K562 (cell line): ENCODE data around the gene DAPP1. TPM values are rescaled to one million over a fixed set of nuclear protein-coding genes. Genes with fewer than 3 reads are reported as not detected.

ENCODE experiments used
- ATAC-seq: fragments of 200-7000 bp; cut with Tn5 transposase; 3 replicates; pipeline ENCODE4 v1.9.1; 2020; ENCODE audit warnings: moderate library complexity
- BruUV-seq: library from RNA; stranded (reverse); fragments of 400-500 nt; replicated peaks from 2 replicates; lab custom pipeline; 2021; lab: Mats Ljungman, UMichigan
- CTCF ChIA-PET: fragments of 300-600 bp; formaldehyde crosslinking; extraction: SDS; loops from one replicate; lab custom pipeline; 2021; ENCODE audit warnings: low intra/inter-chr PET ratio; lab: Yijun Ruan, JAX
- POLR2A ChIA-PET: fragments of 300-600, 350-650 bp; sonication (Branson Sonifier 250); formaldehyde crosslinking; extraction: SDS; loops from one replicate; lab custom pipeline; 2021; ENCODE audit warnings: antibody characterized with exemption, inconsistent platforms; lab: Yijun Ruan, JAX
- DNase-seq, 4 experiments: peaks; one replicate each; pipeline versions ENCODE4 v3.0.0 to v3.0.0-alpha.2; 2011 to 2018; ENCODE audit warnings: low spot score in 3 of 4, mixed read lengths in 3 of 4; ENCODE audit errors: extremely low read depth in 1 of 4
- FAIRE-seq: peaks from 2 replicates; lab custom pipeline; 2011; peaks lifted over from hg19 to GRCh38; lab: Jason Lieb, UNC
- H2AFZ ChIP-seq: 2 replicates; pipeline ENCODE4 v1.6.0; 2011; ENCODE audit warnings: low read depth, low read length, control low read depth, inconsistent platforms
- H3K27ac ChIP-seq: fragments of 200-600 bp; 3 replicates; pipeline ENCODE4 v1.8.0; 2011; ENCODE audit warnings: low read depth, mild to moderate bottlenecking, control low read depth, inconsistent platforms, low read length, moderate library complexity, mixed read lengths; ENCODE audit errors: extremely low read depth
- H3K27me3 ChIP-seq, 2 experiments: fragments of 300-600 bp in 1 of 2; 2 replicates in 1 of 2; 3 replicates in 1 of 2; pipeline versions ENCODE4 v1.6.0 to v1.8.0; 2011; ENCODE audit warnings: inconsistent platforms in 2 of 2, low read length in 2 of 2, mild to moderate bottlenecking in 1 of 2, mixed read lengths in 1 of 2, moderate library complexity in 1 of 2; ENCODE audit not compliant: control insufficient read depth in 2 of 2, insufficient read depth in 2 of 2
- H3K36me3 ChIP-seq: fragments of 300-600 bp; 3 replicates; pipeline ENCODE4 v1.8.0; 2011; ENCODE audit warnings: mild to moderate bottlenecking, low read length, inconsistent platforms; ENCODE audit not compliant: control insufficient read depth, insufficient read depth
- H3K4me1 ChIP-seq, 2 experiments: fragments of 200-600 bp in 1 of 2; replicated peaks in 1 of 2; 2 replicates in 1 of 2; 3 replicates in 1 of 2; pipeline versions ENCODE4 v1.5.1 to v1.8.0; 2011; ENCODE audit warnings: inconsistent platforms in 2 of 2, low read length in 2 of 2, mild to moderate bottlenecking in 1 of 2, mixed read lengths in 1 of 2, moderate library complexity in 1 of 2; ENCODE audit not compliant: control insufficient read depth in 2 of 2, insufficient read depth in 2 of 2
- H3K4me2 ChIP-seq: 2 replicates; pipeline ENCODE4 v1.6.1; 2011; ENCODE audit warnings: low read length, control low read depth, inconsistent platforms, mixed read lengths; ENCODE audit not compliant: insufficient read depth
- H3K4me3 ChIP-seq: fragments of 200-600 bp; sonication (generic), shearing (Covaris generic); 2 replicates; pipeline ENCODE4 v1.5.1; 2016; ENCODE audit warnings: control low read depth, inconsistent platforms
- H3K79me2 ChIP-seq: fragments of 200-600 bp; 3 replicates; pipeline ENCODE4 v1.8.0; 2011; ENCODE audit warnings: low read length, inconsistent platforms; ENCODE audit not compliant: control insufficient read depth, insufficient read depth
- H3K9ac ChIP-seq, 2 experiments: 2 replicates each; pipeline versions ENCODE4 v1.6.0 to v1.6.1; 2011; ENCODE audit warnings: low read depth in 2 of 2, low read length in 2 of 2, control low read depth in 1 of 2, inconsistent platforms in 1 of 2, mild to moderate bottlenecking in 1 of 2, mixed read lengths in 1 of 2; ENCODE audit not compliant: insufficient read depth in 1 of 2
- H3K9me1 ChIP-seq: one replicate; pipeline ENCODE4 v1.6.0; 2011; ENCODE audit warnings: inconsistent platforms, mild to moderate bottlenecking, low read length, moderate library complexity; ENCODE audit not compliant: control insufficient read depth, insufficient read depth
- H3K9me3 ChIP-seq: replicated peaks from 2 replicates; pipeline ENCODE4 v1.5.1; 2011; ENCODE audit warnings: low read depth, low read length, inconsistent platforms; ENCODE audit not compliant: control insufficient read depth, insufficient read depth
- H4K20me1 ChIP-seq: replicated peaks from 2 replicates; pipeline ENCODE4 v1.6.1; 2011; ENCODE audit warnings: low read length, inconsistent platforms, mixed read lengths; ENCODE audit not compliant: control insufficient read depth, insufficient read depth
- CCNT2 ChIP-seq: IDR thresholded peaks from 2 replicates; pipeline ENCODE4 v1.6.1; 2011; ENCODE audit warnings: borderline replicate concordance, low read depth, mild to moderate bottlenecking, moderate library complexity, mixed read lengths, low read length; ENCODE audit not compliant: insufficient read length; ENCODE audit errors: extremely low read depth
- DMBX1 ChIP-seq: fragments of 250-450 bp; sonication (Bioruptor Pico); IDR thresholded peaks from 2 replicates; pipeline ENCODE4 v1.8.0; 2022; ENCODE audit warnings: inconsistent platforms, mild to moderate bottlenecking, moderate library complexity, borderline replicate concordance
- DNMT1 ChIP-seq: fragments of 450-650 bp; IDR thresholded peaks from 2 replicates; pipeline ENCODE4 v1.6.1; 2016; ENCODE audit warnings: antibody characterized with exemption, mild to moderate bottlenecking
- HMG20B ChIP-seq: fragments of 250-450 bp; sonication (Bioruptor Pico); IDR thresholded peaks from 2 replicates; pipeline ENCODE4 v1.5.0; 2021; ENCODE audit warnings: mild to moderate bottlenecking
- JUNB ChIP-seq: fragments of 450-650 bp; formaldehyde crosslinking; conservative IDR thresholded peaks from 2 replicates; pipeline ENCODE4 v1.4.0; 2020; ENCODE audit warnings: mild to moderate bottlenecking
- KLF10 ChIP-seq: fragments of 250-450 bp; sonication (Bioruptor Pico); IDR thresholded peaks from 2 replicates; pipeline ENCODE4 v1.6.1; 2021; ENCODE audit warnings: matching md5 sums
- MNT ChIP-seq, 2 experiments: fragments of 450-650 bp; conservative IDR thresholded peaks; 2 replicates each; pipeline ENCODE4 v1.6.1; 2017; ENCODE audit warnings: mild to moderate bottlenecking in 2 of 2, moderate library complexity in 2 of 2
- RERE ChIP-seq: sonication (generic); formaldehyde crosslinking; IDR thresholded peaks from 2 replicates; pipeline ENCODE4 v1.8.0; 2023; ENCODE audit warnings: missing genetic modification reagents, mild to moderate bottlenecking, borderline replicate concordance
- TBL1XR1 ChIP-seq, 2 experiments: IDR thresholded peaks; 2 replicates each; pipeline ENCODE4 v1.6.1; 2012; ENCODE audit warnings: improper control_type of control experiment in 2 of 2, low read length in 2 of 2, mild to moderate bottlenecking in 1 of 2
- VEZF1 ChIP-seq: fragments of 200-800 bp; sonication (Bioruptor generic); IDR thresholded peaks from 2 replicates; pipeline ENCODE4 v1.6.1; 2017; ENCODE audit warnings: missing genetic modification characterization, missing compliant biosample characterization
- ZKSCAN1 ChIP-seq: fragments of 150-350 bp; IDR thresholded peaks from 2 replicates; pipeline ENCODE4 v1.6.1; 2016; ENCODE audit warnings: low read depth, low read length
- ZNF639 ChIP-seq, 2 experiments: fragments of 200-800 bp in 1 of 2; sonication (Bioruptor generic) in 1 of 2; sonication (generic) in 1 of 2; formaldehyde crosslinking in 1 of 2; IDR thresholded peaks in 1 of 2; conservative IDR thresholded peaks in 1 of 2; 2 replicates each; pipeline versions ENCODE4 v1.5.0 to v1.6.1; 2016 to 2020; ENCODE audit warnings: missing compliant biosample characterization in 1 of 2, missing genetic modification characterization in 1 of 2, missing genetic modification reagents in 1 of 2
- WGBS: fragments of 100-300 bp; shearing (Covaris generic); methylation state at CpG from one replicate; pipeline ENCODE4 v1.1.6; 2016; ENCODE audit warnings: low coverage, mixed read lengths; ENCODE audit not compliant: insufficient coverage; ENCODE audit errors: missing lambda C conversion rate; 5-methylcytosine and 5-hydroxymethylcytosine counted together
- in situ Hi-C: fragments of 300-500 bp; cut with MboI; formaldehyde crosslinking; loops from 4 replicates; pipeline ENCODE4 v1.15.0; 2018; ENCODE audit warnings: inconsistent platforms, mixed read lengths
- intact Hi-C: fragments of 100-400 bp; cut with micrococcal nuclease; formaldehyde crosslinking; loops from 2 replicates; pipeline ENCODE4 v1.14.2; 2022
- polyA plus RNA-seq, 8 experiments: library from polyadenylated mRNA; depleted of rRNA in 4 of 8; stranded (reverse) in 5 of 8; unstranded in 3 of 8; fragments of >200 nt; fragmentation: Nextera tagmentation in 2 of 8; fragmentation: Illumina TruSeq in 1 of 8; extraction: Ambion mirVana in 2 of 8; extraction: Trizol in 1 of 8; gene quantifications; 2 replicates each; pipeline versions ENCODE4 v1.2.1 to v1.2.3, GENCODE V29; 2011 to 2014; ENCODE audit warnings: inconsistent platforms in 1 of 8, missing spikeins in 1 of 8
- total RNA-seq, 7 experiments: library from RNA; depleted of rRNA in 6 of 7; stranded (reverse); fragments of >200 nt in 6 of 7; fragmentation: Illumina TruSeq in 2 of 7; extraction: Trizol in 2 of 7; gene quantifications; 2 replicates each; pipeline versions ENCODE4 v1.2.1 to v1.2.3, GENCODE V29; 2011 to 2021; ENCODE audit warnings: low replicate concordance in 1 of 7

Gene DAPP1
- total and polyA plus RNA-seq, 9 of the 15 experiments (the other 6 are each of a cell fraction or from before 2014, with no cell fraction given), result 1.9 to 7.2 (median 3.6) TPM

- H3K4me2 ChIP-seq, result no peak overlapping the region
- no peak overlapping the region for H3K4me3 ChIP-seq
- H3K4me1 ChIP-seq, result no peaks in the 10 kb centered on the region; a peak in 1 of 5 replicates
- H3K9ac ChIP-seq, result no peak overlapping the region
- no peaks in the 10 kb centered on the region for H3K36me3 ChIP-seq
- no peak for ATAC-seq
- WGBS, result 50% methylated on average over 5 of the region's 5 CpGs
- H3K9me1 ChIP-seq, result no peaks in the 10 kb centered on the region
- no peaks in the 10 kb centered on the region for H4K20me1 ChIP-seq
- no peak overlapping the region for H2AFZ ChIP-seq
- no peak for FAIRE-seq
- POLR2A ChIA-PET, result no interaction called here
- no peaks in the 10 kb centered on the region for H3K79me2 ChIP-seq
- intact Hi-C loops, result no loop called here
- in situ Hi-C loops, result no loop called here
- DNase-seq, result no peak
- CTCF ChIA-PET, result no interaction called here
- BruUV-seq, result no TSS peak
- H3K27me3 ChIP-seq, result no peaks in the 10 kb centered on the region
- no peak overlapping the region for H3K27ac ChIP-seq
- H3K9me3 ChIP-seq, result no peaks in the 10 kb centered on the region
- TF ChIP-seq TBL1XR1 (IDR thresholded peaks at IDR 0.05; ENCODE audit: low read length in 2 of 2) (no peak), DNMT1 (no peak), ZNF639 (CRISPR knock-in tag; conservative IDR thresholded peaks at IDR 0.05 in 1 of 2, IDR thresholded peaks at IDR 0.05 in 1 of 2) (no peak), VEZF1 (no peak), RERE (no peak), MNT (conservative IDR thresholded peaks at IDR 0.05) (no peak), DMBX1 (no peak), KLF10 (no peak), JUNB (CRISPR knock-in tag) (no peak), CCNT2 (no peak), ZKSCAN1 (no peak), HMG20B (no peak)
Observed at GRCh38 chr4:99833756-99834155, 17.1 kb downstream of the DAPP1 start.
